NCI-H2029 (cell line): ENCODE data around the gene STAMBPL1.

ENCODE experiments used
- DNase-seq: peaks from one replicate; lab custom pipeline; 2025; lab: John Stamatoyannopoulos, UW

The STAMBPL1 gene

DNA sequence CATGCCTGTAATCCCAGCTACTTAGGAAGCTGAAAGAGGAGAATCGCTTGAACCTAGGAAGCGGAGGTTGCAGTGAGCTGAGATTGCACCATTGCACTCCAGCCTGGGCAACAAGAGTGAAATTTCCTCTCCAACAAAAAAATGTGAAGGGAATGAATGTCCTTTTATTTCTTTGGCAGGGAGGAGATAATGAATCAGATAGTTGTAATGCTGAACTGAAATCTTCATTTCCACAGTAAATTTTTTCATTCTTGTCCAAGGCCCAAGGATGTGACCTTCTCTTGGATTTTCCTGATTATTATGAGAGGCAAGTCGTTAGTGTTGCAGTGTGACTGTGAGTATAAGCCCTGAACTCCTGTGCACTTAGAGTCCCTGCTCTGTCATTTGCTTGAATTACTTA, 13.6 kb downstream of the STAMBPL1 start:
- no peak for DNase-seq

DNA sequence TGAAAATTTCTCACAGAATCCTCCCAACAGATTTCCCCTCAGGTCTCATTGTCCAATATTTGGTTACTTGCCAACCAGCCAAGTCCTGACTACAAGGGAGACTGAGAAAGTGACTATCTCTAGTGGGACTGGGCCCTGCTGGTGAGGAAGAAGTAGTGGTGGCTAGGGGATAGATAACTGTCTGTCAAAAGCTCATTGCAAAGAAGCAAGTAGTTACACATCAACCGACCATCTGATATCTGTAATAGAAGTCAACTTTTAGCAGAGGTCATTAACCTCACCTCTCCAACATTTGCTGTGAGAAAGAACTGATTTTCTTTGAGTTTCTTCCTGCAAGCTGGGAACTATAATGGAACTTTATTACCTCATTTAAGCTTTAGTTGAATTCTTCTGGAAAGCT, 15.2 kb downstream of the STAMBPL1 start:
- no peak for DNase-seq

DNA sequence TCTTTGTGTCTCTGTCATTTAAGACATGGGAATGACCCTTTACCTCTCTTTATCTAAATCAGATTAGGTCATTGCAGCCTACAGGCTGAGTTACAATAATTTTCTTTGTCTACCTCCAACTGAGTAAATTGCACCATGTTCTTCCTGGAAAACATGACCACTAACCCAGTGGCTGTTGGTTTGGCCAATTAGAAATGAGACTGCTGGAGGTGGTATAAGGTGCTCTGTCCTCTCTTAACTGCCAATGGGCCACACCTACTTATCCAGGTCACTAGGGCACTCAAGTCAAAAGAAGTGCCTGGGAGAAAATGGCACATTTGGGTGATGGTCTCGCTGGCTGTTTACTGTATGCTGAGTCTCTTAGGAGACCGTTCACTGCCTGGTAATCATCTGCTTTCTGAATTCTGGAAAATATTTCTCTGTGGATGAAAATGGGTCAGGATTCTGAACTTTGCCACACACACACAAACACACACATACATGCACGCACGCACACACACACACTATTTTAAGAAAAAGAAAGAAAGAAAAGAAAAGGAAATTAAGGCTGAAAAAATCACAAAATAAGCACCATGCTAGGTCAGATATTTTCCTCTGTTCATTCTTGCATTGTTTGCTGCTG, 16.4 kb downstream of the STAMBPL1 start:
- DNase-seq = no peak

DNA sequence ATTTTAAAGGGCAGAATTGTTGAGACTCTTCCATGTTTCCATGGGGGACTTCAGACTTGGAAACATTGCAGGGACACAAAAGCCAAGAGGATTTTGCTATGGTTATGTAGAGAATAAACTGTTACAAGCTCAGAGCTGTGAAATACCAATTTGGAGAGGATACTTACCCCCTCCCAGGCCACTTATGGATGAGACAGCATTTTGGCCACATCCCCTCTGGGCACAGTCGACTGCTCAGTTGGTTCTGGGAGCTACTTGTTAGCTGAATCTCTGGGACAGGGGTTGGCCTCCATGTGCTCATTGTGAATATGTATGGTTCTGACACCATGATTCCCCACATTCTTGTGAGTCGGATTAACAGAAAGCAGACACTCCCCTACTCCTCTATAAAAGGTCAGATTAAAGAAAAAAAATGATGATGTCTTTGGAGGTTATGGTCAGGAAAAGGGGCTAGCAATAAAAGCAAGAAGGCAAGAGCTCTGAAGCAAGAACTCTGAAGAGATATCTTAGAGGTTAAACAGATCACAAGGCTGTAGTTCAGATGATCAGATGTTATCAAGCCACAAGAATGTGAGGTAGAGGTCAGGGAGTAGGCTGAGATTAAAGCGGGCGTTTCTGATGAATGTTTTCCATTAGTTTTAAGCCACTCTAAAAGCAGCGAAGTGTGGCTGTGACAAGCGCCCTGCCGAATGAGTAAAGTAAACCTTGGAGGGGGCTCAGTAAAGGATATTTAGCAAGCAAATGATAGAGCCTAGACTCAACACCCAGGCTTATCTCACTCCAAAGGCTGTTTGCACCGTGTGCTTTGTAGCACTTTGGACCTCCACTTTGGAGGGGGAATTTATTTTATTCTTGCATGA, 17.2 kb downstream of the STAMBPL1 start:
- no peak for DNase-seq

DNA sequence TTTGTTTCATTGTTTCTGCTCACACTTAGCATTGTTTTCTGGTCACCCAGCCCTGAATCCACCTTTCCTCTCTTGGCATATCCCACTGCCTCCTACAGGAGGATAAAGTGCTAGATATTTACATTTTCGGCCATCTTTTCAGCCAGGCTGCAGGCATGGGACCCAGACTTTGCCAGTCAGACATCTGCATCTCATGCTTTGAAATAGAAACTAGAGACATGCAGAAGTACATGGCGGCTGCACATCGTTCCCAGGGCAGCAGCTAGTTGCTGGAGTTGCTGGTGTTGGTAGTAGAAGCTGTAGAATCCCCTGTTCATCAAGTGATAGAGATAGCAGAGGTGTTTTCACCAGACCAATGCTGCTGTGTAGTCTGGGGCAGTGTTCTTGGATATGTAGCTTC, 18.7 kb downstream of the STAMBPL1 start:
- no peak for DNase-seq

DNA sequence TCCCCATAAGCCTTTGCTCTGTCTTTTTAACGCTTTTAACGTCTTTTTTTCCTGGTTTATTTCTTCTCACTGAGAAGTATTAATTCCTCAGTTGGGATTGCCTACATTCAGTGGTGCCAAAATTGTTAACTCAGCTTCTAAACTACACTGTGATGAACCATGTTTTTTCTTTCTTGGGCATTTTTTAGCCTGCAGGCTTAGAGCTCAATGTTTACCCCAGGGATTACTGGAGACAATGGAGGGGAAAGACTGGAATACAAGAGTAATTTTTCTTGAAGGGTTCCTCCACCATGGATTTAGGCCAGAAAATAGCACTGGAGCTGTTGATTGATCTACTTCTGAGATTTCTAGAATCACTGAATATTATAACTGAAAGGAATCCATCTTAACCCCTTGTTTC, 19.8 kb downstream of the STAMBPL1 start:
- DNase-seq = no peak

DNA sequence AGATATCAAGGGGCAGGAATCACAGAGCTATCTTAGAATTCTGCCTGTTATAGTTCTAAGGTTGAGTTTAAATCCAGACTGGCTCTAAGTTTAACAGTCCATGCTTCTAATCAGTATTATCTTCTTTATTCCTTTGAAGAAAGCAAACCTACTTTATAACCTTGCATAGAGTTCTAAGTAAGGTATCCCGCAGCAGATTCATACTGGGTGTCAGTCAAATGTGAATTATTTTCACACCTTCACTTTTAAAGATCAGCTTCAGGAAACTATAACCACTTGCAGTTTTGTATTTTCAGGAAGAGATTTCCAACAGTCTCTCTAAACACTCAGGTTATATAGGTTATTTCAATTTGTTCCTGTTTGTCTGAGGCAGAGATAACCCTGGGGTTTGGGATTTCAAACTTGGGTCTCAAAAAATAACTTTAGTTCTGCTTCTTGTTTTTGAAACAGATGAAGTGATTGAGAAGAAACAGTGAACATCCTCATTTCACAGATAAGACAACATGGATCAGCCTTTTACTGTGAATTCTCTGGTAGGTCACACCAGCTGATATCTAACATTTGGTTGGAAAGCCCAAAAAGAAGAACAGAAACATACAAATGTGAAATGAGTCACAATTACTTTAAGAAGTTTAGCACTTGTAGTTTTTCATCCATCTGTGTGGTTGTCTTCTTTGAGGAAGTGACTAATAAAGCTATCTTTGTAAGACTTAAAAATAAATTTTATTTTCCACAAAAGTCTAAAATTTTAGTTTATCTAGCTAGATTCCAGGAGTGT, 21.4 kb downstream of the STAMBPL1 start:
- DNase-seq = no peak

DNA sequence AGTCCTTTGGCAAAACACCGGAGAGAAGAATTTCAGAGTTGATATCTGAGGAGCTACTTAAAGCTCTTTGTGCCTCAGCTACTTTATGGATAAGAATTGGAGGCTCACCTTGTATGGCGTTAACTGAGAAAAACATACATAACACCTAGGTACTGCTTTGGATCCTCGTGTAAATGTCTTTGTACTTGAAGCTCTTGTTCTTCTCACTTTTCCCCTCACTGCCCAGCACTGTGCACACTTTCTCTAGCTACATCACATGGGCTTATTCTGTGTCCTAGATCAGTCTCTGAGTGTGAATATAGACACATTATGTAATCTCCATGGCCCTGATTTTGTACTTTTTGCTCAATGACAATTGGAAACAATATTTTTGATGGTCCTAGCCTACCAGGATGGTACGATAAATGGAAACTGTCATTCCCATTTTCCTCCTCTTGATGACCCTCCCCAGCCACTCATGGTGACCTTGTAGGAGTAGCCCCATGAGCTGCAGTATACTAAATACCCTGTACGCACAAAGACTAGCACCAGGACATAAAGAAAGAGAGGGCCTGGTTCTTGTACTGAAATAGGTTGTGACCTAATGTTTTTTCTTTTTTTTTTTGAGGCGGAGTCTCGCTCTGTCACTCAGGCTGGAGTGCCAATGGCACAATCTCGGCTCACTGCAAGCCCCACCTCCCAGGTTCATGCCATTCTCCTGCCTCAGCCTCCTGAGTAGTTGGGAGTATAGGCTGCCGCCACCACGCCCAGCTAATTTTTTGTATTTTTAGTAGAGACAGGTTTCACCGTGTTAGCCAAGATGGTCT, 22.1 kb downstream of the STAMBPL1 start:
- no peak for DNase-seq

DNA sequence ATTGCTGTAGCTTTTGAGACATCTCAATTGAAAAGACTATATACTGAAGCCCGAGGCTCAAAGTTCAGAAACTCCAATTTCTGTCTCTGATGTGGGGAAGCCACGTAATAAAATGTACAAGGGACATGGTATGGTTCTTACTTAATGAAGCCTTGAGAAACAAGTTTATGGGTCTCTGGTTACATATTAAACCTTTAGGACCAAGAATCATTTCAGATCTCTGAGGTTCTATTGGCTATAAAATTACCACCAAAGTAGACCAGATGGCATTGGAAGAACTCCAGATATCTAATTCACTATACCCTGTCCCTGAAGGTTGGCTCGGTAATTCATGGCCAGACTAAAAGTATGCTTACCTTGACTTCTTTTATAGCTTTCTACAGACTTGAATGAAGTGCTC, 23.7 kb downstream of the STAMBPL1 start:
- no peak for DNase-seq

DNA sequence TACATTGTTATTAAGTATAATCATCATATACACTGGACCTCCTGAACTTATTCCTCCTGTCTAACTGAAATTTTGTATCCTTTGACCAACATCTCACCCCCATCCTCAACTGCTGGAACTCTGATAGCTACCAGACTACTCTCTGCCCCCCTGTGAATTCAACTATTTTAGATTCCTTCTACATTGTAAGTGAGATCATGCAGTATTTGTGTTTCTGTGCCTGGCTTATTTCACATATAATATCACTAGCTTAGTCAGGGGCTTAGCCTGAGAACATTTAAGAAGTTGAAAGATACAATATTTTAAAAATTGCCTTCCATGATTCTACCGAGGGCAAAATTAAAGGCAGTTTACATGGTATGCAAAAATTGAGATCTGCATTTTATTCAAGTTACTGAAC, 26.9 kb downstream of the STAMBPL1 start:
- DNase-seq = no peak

DNA sequence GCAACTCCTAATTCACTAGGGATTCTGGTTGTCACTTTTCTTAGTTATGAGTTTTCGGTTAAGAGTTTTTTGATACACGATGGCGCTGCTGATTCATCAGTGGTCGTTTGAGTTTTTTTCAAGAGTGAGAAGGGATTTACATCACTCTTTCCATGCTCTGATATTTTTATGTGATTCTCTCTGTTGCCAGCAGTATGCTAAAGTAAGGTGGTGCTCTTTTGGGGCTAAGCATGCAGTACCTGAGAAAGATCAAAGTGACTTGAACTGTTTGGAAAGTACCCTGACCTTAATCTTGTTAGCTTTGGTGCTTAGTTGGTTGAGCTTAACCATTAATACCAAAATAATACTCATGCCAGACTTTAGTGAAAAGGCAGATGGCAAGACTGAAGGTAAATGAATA, 28.1 kb downstream of the STAMBPL1 start:
- no peak for DNase-seq

DNA sequence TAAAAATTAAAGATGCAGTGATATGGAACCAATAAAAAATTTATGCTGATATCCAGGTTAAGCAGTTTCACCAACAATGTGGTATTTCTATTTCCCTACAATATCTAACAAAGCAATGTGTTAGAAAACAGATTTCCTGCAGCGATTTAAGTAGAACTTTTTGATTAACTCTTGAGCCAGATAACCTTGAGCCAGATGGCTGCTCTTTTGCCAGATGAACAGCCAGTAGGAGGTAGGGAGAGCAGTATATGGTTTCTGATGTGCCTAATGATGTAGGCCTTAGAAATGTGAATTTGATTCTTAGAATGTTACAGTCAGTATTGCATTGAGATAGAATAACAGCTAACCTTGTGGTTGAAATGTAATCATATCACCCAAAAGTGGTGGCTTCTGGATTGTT, 31.1 kb downstream of the STAMBPL1 start:
- no peak for DNase-seq

DNA sequence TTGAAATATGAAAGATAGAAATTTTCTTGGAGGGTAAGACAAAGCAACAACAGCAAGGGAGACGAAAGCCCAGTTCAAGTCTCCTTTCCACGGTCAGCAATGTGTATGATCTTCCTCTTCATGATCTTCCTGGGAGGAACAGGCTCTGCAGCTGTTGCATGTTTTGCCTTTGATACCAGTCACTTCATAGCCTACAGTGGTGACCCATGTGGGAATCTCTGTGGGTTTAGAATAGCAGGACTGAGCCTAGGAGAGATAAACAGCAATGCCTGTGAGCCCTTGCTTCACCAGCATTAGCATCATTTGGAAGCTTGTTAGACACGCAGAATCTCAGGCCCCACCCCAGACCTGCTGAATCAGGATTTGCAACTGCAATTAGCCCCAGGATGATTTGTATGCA, 31.8 kb downstream of the STAMBPL1 start:
- no peak for DNase-seq

DNA sequence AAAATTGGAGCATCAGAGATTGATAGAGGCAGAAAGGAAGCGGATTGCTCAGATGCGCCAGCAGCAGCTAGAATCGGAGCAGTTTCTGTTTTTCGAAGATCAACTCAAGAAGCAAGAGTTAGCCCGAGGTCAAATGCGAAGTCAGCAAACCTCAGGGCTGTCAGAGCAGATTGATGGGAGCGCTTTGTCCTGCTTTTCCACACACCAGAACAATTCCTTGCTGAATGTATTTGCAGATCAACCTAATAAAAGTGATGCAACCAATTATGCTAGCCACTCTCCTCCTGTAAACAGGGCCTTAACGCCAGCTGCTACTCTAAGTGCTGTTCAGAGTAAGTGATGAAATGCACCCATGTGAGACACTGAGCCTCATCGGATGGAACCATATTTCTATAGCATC, 33.1 kb downstream of the STAMBPL1 start:
- peak; percentile 24 for DNase-seq

DNA sequence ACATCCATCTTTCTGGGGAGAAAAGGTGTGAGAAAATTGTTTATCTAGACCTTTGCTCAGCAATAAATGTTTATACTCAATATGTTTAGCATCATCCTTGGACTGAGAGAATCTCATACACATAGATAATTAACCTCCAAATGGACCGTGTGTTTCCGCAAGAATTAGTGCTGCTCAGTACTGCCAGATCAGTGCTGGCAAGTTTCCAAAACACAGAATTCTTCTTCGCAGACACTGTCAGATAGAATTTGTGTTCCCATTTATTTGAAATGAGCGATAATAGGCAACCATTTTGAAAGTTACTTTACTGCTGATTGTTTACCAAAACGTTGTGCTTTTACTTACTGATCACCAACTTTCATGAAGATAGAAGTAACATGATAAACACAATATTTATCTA, 33.7 kb downstream of the STAMBPL1 start:
- no peak for DNase-seq

DNA sequence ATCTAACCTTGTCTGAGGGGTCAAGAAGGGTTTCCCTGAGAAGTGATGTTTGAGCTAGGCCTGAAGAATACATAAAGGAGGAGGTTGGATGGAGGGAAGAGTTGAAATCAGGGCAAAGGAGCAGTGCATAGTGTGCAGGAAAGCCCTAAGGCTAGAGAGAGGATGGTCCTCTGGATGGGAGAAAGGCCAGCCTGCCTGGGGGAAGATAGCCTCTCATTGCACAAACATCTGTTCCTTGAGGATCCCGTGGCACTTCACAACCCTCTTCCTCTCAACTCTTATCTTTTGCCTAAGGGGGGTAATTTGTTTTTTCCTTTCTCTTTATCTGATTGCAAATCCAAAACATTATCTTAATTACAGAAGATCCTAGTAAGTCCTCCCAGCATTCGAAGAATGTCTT, 35.7 kb downstream of the STAMBPL1 start:
- no peak for DNase-seq

DNA sequence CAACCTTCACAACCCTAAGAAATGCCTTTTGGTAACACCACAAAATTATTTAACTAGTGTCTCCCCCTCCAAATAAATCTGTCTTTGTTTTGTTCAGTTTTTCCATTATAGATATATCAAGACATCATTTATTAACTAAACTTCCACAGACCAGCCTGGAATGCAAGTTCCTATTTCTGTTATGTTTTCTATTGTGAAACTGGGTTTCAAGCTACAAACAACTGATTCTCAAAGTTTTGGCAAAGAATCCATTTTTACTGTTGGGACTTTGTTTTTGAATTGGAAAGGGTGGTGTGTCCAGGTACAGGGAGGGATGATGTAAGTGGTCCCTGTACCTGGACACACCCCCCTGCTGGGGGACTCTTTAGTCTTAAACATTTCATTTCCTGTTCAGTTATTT, 36.2 kb downstream of the STAMBPL1 start:
- no peak for DNase-seq

DNA sequence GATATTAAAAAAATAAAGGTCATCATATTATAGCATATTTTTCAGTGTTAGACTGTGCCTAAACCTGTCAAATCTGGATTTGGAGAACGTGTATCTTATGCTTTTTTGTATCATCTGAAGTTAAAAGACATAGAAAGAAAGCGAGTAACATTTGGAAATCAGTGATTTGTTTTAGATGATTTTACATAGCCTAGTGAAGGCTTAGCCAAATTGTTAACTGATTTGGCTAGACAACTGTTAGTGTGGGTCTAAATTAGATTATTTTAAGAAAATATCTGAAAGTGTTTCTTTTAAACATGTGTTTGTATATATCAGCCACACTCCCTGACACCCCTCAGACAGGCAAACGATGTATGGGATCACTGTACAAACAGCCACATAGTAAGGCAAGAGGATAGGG, 36.9 kb downstream of the STAMBPL1 start:
- no peak for DNase-seq

DNA sequence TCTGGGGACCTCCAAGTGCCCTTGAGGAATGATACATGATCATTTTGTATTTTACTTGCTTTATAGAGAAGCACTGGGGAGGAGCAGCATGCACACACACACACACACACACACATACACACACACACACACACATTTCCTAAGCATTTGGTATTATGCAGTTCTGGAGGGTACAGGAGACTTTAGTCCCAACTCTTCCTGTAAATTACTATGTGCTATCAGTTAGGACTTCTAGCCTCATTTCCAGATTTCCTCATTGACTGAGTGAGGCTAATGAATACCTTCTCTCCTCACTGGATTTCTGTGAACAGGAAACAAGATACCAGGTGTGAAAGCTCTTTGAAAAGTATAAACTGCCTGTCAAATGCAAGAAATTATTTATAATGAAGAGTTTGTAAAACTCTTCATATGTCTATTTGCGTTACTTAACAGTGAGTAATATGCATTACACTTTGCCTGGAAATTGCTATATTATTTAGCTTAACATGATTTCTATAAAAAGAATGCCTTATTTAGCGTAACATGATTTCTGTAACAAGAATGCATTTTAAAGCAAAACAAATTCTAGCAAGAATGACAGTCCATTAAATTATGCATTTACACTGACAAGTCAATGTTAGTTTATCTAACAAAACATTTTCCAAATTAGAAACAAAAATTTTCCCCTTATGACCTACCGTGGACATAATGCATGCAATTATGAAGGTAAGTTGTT, 38.3 kb downstream of the STAMBPL1 start:
- no peak for DNase-seq

DNA sequence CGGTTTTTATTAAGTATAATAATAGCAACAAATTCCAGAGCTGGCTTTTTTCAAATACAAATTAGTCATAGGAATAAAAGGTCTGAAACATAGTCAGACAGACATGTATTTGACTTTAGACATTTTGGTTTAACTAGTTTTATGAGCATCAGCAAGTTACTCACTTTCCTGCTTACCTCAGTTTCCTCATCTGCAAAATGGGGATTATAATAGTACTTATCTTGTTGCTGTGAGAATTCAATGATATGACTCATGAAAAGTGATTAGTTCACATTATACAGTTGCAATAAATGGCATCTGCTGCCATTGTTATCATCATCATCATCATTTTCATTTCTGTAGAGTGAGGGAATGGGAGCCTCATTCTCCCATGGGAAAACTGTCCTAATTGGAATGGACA, 39.0 kb downstream of the STAMBPL1 start:
- no peak for DNase-seq

DNA sequence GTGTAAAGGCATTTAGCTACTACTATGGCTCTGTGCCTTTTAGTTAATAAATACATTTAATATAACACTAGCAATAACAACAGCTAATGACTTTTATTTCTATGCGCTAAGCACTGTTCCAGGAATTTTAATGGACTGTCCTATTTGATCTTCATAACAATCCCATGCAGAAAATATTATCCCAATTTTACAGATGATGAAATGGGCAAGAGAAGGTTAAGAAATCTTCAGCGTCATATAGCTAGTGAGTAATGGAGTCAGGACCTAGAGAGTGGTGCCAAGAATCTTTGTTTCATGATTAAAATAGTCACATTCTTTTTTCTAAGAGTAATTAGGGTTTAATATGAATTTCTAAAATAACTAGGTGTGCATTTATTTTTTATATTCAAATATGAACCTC, 40.2 kb downstream of the STAMBPL1 start:
- DNase-seq = no peak
